ENCODE measurements around the gene MLYCD.

The MLYCD gene

DNA sequence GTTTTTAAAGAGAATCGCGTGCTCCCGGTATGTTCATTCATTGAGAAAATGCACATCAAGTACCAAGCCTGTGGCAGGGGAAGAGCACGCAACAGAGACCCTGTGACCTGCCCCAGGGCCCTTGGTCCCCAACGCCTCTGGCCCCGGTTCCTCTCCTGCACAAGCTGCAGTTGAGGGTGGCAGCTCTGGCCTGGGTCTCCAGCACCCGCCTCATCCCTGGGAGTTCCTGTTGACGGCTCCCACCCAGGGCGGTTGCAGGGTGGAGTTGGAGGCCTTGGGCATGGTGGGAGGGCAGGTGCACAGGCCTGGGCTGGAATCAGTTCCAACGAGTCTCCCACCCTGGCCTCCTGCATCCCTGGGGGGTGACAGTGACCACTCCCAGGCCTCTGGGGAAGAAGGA is 74.2 kb downstream of the MLYCD start:
- H3K9me3 ChIP-seq (replicated peaks; ENCODE audit: insufficient read depth, low read length) = no peaks in the 10 kb centered on the region

DNA sequence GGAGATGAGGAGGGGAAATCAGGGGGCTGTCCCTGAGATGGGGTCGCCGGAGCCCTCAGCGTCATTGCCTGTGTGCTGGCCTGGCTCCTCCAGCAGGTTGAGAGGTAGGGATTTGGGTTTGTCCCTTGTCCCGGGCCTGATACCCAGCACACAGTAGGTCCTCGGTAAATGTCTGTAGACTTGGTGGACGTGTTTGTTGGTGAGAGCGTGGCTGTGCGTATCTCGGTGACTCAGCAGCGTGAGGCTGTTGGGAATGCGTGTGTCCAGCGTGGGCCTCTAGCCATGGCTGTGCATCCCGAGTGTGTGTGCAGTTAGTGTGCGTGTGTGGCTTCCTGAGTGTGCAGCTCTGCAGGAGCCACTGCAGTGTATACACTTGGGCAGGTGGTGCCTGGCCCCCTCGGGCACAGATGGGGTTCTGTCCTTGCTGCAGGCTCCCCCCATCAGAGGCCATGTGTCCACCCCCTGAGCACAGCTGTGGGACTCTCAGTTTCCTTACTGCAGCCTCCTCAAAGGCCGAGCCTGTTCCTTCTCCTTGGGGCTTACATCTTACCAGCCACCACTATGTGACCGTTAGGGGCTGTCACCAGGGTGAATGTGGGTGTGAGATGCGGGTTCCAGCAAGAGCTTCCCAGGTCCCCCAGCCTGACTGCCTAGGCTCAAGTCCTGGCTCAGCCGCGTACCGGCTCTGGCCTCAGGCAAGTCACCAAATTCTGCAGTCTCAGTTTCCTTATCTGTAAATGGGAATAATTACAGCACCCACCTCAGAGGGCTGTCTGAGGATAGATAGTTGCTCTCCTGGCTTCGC is 74.9 kb downstream of the MLYCD start:
- Histone ChIP-seq H3K27me3 (replicated peaks; ENCODE audit: insufficient read depth, low read length) (peaks cover 18% of the 10 kb centered on the region), H3K4me3 (ENCODE audit: low read length) (no peak overlapping the region), H3F3A (ENCODE audit: insufficient read depth, low read length) (no peaks in the 10 kb centered on the region), H3K9me2 (replicated peaks; ENCODE audit: insufficient read depth, low read length) (no peaks in the 10 kb centered on the region), H2AFZ (ENCODE audit: low read length) (no peak overlapping the region), H3K9ac (ENCODE audit: low read length) (no peak overlapping the region), H3K79me2 (ENCODE audit: low read length) (no peaks in the 10 kb centered on the region), H4K20me1 (ENCODE audit: insufficient read depth, low read length) (no peaks in the 10 kb centered on the region), H3K36me3 (replicated peaks; ENCODE audit: insufficient read depth, low read length) (no peaks in the 10 kb centered on the region), H3K9me3 (replicated peaks; ENCODE audit: insufficient read depth, low read length) (no peaks in the 10 kb centered on the region), H3K4me2 (ENCODE audit: low read depth, low read length) (no peak overlapping the region), H3K4me1 (ENCODE audit: low read length) (no peaks in the 10 kb centered on the region), H3K27ac (ENCODE audit: low read length) (no peak overlapping the region)
- no peak for TF ChIP-seq EZH2phosphoT487 (IDR thresholded peaks at IDR 0.05; ENCODE audit: low read length)
- TF ChIP-seq, protein P1, sequence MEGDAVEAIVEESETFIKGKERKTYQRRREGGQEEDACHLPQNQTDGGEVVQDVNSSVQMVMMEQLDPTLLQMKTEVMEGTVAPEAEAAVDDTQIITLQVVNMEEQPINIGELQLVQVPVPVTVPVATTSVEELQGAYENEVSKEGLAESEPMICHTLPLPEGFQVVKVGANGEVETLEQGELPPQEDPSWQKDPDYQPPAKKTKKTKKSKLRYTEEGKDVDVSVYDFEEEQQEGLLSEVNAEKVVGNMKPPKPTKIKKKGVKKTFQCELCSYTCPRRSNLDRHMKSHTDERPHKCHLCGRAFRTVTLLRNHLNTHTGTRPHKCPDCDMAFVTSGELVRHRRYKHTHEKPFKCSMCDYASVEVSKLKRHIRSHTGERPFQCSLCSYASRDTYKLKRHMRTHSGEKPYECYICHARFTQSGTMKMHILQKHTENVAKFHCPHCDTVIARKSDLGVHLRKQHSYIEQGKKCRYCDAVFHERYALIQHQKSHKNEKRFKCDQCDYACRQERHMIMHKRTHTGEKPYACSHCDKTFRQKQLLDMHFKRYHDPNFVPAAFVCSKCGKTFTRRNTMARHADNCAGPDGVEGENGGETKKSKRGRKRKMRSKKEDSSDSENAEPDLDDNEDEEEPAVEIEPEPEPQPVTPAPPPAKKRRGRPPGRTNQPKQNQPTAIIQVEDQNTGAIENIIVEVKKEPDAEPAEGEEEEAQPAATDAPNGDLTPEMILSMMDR (IDR thresholded peaks at IDR 0.05; ENCODE audit: low read length) = no peak
- no peak for TF ChIP-seq EZH2 (optimal IDR thresholded peaks at IDR 0.05; ENCODE audit: low read depth, low read length)
- DNase-seq = no peak

More for the DNA sequence above, 74.2 kb downstream of the MLYCD start:
- no peaks in the 10 kb centered on the region for H3F3A ChIP-seq (ENCODE audit: insufficient read depth, low read length)
- DNase-seq = no peak
- no peak overlapping the region for H3K4me2 ChIP-seq (ENCODE audit: low read depth, low read length)
- H3K27ac ChIP-seq (ENCODE audit: low read length) = no peak overlapping the region
- H4K20me1 ChIP-seq (ENCODE audit: insufficient read depth, low read length) = no peaks in the 10 kb centered on the region
- H2AFZ ChIP-seq (ENCODE audit: low read length) = no peak overlapping the region
- H3K4me3 ChIP-seq (ENCODE audit: low read length) = no peak overlapping the region
- H3K27me3 ChIP-seq (replicated peaks; ENCODE audit: insufficient read depth, low read length) = peaks cover 17% of the 10 kb centered on the region
- H3K79me2 ChIP-seq (ENCODE audit: low read length) = no peaks in the 10 kb centered on the region
- no peaks in the 10 kb centered on the region for H3K4me1 ChIP-seq (ENCODE audit: low read length)
- no peak overlapping the region for H3K9ac ChIP-seq (ENCODE audit: low read length)
- no peaks in the 10 kb centered on the region for H3K36me3 ChIP-seq (replicated peaks; ENCODE audit: insufficient read depth, low read length)
- H3K9me2 ChIP-seq (replicated peaks; ENCODE audit: insufficient read depth, low read length) = no peaks in the 10 kb centered on the region
- no peak for TF ChIP-seq EZH2 (optimal IDR thresholded peaks at IDR 0.05; ENCODE audit: low read depth, low read length)
- TF ChIP-seq, protein P1 (IDR thresholded peaks at IDR 0.05; ENCODE audit: low read length) = no peak
- no peak for TF ChIP-seq EZH2phosphoT487 (IDR thresholded peaks at IDR 0.05; ENCODE audit: low read length)

DNA sequence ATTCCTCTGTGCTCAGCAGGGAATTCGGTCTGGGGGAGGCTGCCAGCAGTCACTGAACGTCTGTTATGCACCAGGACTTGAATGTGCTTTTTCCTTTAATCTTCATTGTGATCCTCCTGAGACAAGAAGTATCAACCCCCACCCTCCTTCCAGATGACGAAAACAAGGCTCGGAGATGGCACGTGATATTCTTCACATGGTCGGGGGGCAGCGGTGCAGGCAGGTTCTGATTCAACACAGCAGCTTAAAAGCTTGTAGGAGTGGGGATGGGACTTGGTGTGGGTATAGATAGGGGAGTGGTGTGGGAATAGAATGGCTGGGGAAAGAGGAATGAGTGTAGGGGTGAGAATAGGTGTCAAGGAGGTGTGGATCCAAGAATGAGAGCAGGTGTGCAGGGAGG is 75.6 kb downstream of the MLYCD start:
- TF ChIP-seq EZH2 (optimal IDR thresholded peaks at IDR 0.05; ENCODE audit: low read depth, low read length) = no peak
- TF ChIP-seq, protein P1 (IDR thresholded peaks at IDR 0.05; ENCODE audit: low read length) = no peak
- no peak for TF ChIP-seq EZH2phosphoT487 (IDR thresholded peaks at IDR 0.05; ENCODE audit: low read length)
- Histone ChIP-seq H4K20me1 (ENCODE audit: insufficient read depth, low read length) (no peaks in the 10 kb centered on the region), H3K27me3 (replicated peaks; ENCODE audit: insufficient read depth, low read length) (peaks cover 24% of the 10 kb centered on the region)

More for the DNA sequence above, 75.6 kb downstream of the MLYCD start:
- Histone ChIP-seq H3K36me3 (replicated peaks; ENCODE audit: insufficient read depth, low read length) (no peaks in the 10 kb centered on the region), H2AFZ (ENCODE audit: low read length) (no peak overlapping the region), H3K9me3 (replicated peaks; ENCODE audit: insufficient read depth, low read length) (no peaks in the 10 kb centered on the region), H3K27ac (ENCODE audit: low read length) (no peak overlapping the region), H3K4me2 (ENCODE audit: low read depth, low read length) (no peak overlapping the region), H3K9ac (ENCODE audit: low read length) (no peak overlapping the region), H3K4me3 (ENCODE audit: low read length) (no peak overlapping the region), H3K79me2 (ENCODE audit: low read length) (no peaks in the 10 kb centered on the region), H3K9me2 (replicated peaks; ENCODE audit: insufficient read depth, low read length) (no peaks in the 10 kb centered on the region), H3F3A (ENCODE audit: insufficient read depth, low read length) (no peaks in the 10 kb centered on the region), H3K4me1 (ENCODE audit: low read length) (no peaks in the 10 kb centered on the region)
- DNase-seq = no peak

Data from MM.1S (cell line).